NCI-H2029 treated with DMSO at 0.1 percent for 48 hours (cell line): ENCODE measurements around the gene PRDX4.
"Not testable (repeated sequence)": the region's sequence is repeated elsewhere in the genome, so short reads cannot be mapped to it uniquely, and the experiment has no call there.

ENCODE experiments used
- DNase-seq: peaks from one replicate; lab custom pipeline; 2025; lab: John Stamatoyannopoulos, UW

PRDX4 gene

DNA sequence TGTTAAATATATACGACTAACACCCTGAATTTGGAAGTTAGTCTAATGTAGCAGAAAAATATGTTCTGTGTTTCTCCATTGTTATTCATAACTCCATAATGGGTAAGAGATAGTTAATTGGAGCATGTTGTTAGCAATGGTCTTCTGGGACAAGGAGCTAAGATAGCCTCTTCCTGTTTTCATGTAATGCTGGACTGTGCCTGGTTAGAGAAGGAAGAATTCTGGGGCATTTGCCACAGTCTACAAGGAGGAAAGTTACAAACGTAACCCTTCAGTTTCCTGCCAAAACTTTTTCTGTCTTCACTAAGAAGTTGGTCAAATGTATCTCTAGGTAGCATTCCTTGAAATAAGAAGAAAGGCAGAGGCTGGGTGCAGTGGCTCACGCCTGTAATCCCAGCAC is 5.8 kb downstream of the PRDX4 start:
- DNase-seq, result no peak

DNA sequence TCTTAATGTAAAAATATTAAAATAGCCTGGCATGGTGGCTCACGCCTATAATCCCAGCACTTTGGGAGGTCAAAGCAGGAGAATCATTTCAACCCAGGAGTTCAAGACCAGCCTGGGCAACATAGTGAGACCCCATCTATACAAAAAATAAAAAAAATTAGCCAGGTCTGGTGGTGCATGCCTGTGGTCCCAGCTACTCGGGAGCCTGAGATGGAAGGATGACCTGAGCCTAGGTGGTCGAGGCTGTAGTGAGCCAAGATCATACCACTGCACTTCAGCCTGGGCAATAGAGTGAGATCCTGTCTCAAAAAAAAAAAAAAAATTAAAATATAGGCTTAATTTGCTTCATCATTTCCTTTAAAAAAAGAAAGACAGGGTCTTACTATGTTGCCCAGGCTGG is 9.2 kb downstream of the PRDX4 start:
- DNase-seq, result not testable (repeated sequence)

DNA sequence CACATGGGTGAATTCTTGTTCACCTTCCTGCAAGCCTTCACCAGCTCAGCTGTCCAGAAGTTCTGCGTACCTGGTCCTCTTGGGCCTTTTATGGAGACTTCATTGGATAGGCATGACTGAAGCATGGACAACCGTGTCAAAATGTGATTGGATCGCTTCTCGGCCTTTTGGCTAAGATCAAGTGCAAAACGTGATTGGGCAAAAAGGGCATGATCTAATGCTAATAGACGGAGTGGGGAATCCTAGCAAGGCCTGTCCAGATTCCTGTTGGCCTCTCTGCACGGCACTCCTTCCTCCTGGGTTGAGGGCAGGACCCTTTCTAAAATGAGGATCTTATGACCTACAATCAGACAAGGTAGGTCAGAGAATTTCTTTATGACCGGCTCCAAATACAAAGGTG is 24.9 kb downstream of the PRDX4 start:
- no peak for DNase-seq

DNA sequence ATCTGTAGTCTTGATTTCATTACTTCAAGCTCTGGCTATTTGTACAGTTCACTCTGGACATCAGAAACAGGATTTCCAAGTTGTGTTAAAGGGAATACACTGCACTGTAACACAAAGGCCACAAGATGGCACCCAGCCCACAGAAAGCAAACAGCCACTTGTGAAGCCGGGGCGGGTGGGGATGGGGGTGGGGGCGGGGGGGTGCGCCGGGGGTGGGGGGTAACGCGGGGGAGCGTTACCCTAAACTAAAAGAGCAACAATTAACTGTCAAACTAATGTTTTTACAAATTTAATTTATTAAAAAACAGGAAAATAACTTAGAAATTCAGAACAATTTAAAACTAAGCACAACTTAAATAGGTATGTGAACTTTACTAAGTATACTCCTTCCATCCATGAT is 27.3 kb downstream of the PRDX4 start:
- no peak for DNase-seq

DNA sequence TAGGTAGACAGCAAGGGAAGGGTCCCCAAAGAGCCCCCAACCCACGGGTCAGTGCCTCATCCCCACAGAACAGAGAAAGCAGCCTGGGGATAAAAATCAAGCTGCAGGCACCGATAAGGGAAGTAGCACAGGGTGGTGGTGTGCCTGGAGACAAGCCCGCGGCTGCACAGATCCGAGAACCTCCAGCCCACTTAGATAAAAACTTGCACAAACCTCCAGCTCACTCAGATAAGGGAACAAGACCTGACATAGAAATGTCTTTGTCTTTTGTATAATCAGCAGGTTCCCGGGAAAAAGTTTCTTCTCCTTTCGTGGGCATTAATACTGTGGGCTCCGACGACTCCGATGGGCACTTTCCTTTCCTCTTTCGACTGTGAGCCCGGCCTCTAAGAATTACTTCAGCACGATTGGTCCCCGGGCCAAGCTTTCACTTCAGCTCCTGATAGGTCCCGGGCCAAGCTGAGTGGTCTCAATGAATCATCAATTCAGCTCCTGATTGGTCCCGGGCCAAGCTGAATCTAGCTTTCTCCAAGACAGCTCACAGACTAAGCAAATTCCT is 32.4 kb downstream of the PRDX4 start:
- DNase-seq, result no peak

DNA sequence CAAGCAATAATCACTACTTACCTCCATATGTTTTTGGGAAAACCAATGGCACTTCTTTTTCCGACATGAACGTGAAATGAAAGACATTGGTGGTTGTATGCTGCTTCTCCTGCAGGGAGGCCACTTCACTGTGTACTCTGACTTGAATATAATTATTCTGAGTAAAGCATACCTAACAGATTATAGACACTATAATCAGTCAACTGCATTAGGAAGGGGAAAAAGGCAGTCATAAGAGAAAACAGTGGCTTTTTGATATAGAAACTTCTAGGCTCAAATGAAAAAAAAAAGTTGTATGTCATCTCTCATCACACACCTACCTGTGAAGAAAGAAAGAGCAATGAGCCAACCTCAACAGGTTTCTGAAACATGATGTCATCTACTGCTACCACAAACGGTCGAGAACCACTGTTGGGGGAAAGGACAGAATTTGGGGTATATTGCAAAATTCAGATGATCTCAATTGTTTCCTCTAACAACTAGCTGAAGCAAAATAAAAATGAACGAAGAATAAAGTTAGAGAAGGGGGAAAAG is 37.4 kb downstream of the PRDX4 start:
- DNase-seq, result no peak

DNA sequence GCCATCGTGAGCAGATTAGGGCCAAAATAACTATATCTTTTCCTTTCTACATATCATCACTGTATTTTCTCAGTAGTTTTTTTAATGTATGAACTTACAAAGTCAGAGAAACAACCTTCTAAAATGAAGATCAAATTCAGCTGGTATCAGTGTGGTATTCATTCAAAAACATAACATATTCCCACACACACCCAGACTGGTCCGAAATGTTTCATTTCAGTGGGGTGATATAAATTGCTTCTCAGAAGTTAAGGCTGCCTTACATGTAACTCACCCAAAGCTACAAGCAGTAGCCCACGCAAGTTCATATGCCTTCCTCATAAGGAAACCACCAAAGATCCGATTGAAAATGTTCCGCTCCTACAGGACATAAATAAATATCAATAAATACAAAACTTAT is 37.9 kb downstream of the PRDX4 start:
- no peak for DNase-seq

DNA sequence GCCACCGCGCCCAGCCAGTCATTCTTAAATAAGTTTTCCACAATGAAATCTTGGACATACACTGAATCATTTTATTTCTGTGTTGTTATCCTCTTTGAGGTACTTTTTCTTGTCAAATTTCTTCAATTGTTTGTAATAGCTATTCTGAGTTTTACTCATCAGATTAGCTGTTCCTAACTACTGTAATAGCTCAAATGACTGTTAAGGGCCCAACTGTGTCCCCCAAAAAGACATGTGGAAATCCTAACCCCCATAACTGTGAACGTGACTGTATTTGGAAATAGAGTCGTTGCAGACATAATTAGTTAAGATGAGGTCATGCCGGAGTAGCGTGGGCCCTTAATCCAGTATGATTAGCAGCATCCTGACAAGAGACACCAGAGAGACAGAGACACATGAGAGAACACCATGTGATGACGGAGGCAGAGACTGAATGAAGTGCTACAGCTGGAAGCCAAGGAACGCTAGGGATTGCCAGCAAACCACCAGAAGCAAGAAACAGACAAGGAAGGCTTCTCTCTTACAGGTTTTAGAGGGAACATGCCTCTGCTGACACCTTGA is 52.9 kb downstream of the PRDX4 start:
- no peak for DNase-seq

DNA sequence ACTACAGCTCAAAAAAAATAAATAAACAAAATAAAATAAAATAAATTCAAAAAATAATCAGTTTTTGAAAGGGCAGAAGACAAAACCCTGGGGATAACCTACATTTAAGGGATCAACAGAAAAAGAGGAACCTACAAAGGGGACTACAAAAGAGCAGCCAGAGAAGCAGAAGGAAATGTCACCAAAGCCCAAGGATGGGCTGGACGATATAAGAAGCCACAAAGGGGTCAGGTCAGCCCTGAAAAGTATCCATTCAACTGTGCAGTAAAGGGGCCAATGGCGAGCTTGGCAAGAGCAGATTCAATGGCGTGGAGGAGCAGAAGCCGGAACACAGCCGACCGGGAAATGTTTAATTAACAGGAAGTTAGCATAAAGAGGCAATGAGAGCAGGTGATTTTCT is 58.9 kb downstream of the PRDX4 start:
- DNase-seq, result no peak

DNA sequence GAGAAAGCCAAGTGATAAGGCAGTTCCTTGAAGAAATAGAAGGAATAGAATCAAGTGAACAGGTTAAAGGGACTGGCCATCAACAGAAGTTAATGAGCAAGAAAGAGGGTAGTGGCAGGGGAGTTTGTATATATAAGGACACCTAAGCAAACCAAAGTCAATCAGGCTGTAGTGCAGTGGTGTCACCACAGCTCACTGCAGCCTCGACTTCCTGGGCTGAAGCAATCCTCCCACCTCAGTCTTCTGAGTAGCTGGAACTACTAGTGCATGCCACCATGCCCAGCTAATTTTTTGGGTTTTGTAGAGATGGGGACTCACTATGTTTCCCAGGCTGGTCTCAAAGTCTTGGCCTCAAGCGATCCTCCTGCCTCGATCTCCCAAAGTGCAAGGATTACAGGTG is 59.9 kb downstream of the PRDX4 start:
- DNase-seq, result no peak

DNA sequence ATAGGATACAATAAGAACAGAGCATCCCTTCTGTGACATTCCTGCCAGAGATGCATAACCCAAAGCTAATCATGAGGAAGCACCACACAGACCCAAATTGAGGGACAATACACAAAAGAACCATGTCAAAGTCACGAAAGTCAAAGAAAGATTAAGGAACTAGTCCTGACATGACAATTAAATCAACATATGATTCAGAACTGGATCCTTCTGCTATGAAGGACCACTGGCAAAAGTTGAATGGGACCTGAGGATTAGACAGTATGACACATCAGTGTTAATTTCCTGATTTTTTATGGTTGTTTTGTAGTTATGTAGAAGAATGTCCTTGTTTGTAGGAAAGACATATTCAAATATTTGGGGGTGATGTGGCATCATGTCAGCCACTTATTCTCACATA is 61.9 kb downstream of the PRDX4 start:
- no peak for DNase-seq

DNA sequence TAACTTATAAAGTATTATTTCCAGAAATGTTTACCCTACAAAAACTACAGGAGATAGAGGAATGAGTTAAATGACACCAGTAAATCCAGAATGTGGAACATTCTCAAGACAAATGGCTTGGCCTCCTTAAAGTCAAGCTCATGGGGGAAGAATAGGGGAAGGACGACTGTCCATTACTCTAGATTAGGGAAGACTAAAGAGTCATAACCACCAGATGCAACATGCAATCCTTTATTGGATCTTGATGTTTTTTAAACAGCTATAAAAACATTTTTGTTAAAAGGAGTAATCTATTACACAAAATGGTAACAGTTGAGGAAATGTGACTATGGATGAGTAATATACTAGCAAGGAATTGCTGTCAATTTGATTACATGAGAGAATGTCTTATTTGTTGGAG is 64.7 kb downstream of the PRDX4 start:
- DNase-seq, result no peak

DNA sequence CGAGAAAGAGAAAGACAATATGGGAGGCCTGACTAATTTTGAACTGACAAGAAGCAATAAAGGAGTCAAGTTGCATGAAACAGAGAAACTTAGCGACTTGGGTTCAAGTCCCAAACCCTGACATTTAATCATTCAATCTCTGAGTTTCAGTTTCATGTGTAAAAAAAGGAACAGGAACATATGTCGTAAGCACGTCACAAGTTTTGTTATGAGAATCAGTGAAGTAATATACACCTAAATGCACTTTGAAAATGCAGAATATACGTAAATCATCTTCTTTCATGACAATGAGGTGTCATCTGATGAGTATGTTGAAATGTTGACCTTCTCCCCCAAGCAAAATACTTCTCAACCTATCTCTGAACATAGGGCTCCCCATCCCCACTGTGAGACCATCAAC is 65.4 kb downstream of the PRDX4 start:
- DNase-seq, result no peak
